ENCODE data around the gene MAP3K4.

Gene MAP3K4

GRCh38 chr6:161041274-161041673, 49.7 kb downstream of the MAP3K4 start:
- no peak for DNase-seq

GRCh38 chr6:161044335-161044734, 52.8 kb downstream of the MAP3K4 start:
- DNase-seq, result no peak

GRCh38 chr6:161048641-161049040, 57.1 kb downstream of the MAP3K4 start:
- DNase-seq, result no peak

GRCh38 chr6:161050134-161050765, 58.7 kb downstream of the MAP3K4 start:
- DNase-seq, result no peak

- no peak for DNase-seq
Measured at GRCh38 chr6:161053103-161053502, 61.5 kb downstream of the MAP3K4 start.

GRCh38 chr6:161054876-161055275, 63.3 kb downstream of the MAP3K4 start:
- no peak for DNase-seq

- no peak for DNase-seq
Measured at GRCh38 chr6:161056451-161056850, 64.9 kb downstream of the MAP3K4 start.

- no peak for DNase-seq
Measured at GRCh38 chr6:161057103-161058091, 65.8 kb downstream of the MAP3K4 start.

- DNase-seq, result no peak
Measured at GRCh38 chr6:161058741-161059140, 67.2 kb downstream of the MAP3K4 start.

GRCh38 chr6:161061576-161061975, 70.0 kb downstream of the MAP3K4 start:
- no peak for DNase-seq

GRCh38 chr6:161064915-161065314, 73.3 kb downstream of the MAP3K4 start:
- no peak for DNase-seq

GRCh38 chr6:161066511-161066910, 74.9 kb downstream of the MAP3K4 start:
- DNase-seq, result no peak

GRCh38 chr6:161067749-161068148, 76.2 kb downstream of the MAP3K4 start:
- no peak for DNase-seq

GRCh38 chr6:161068321-161068741, 76.8 kb downstream of the MAP3K4 start:
- no peak for DNase-seq

- DNase-seq, result no peak
Measured at GRCh38 chr6:161073930-161074329, 82.4 kb downstream of the MAP3K4 start.

GRCh38 chr6:161074496-161075121, 83.0 kb downstream of the MAP3K4 start:
- no peak for DNase-seq

GRCh38 chr6:161076181-161076677, 84.7 kb downstream of the MAP3K4 start:
- no peak for DNase-seq

GRCh38 chr6:161079566-161080262, 88.1 kb downstream of the MAP3K4 start:
- DNase-seq, result peak; percentile 69

GRCh38 chr6:161080263-161080970, 88.8 kb downstream of the MAP3K4 start:
- no peak for DNase-seq

- no peak for DNase-seq
Measured at GRCh38 chr6:161082215-161082614, 90.6 kb downstream of the MAP3K4 start.

GRCh38 chr6:161085246-161085645, 93.7 kb downstream of the MAP3K4 start:
- DNase-seq, result no peak

GRCh38 chr6:161088676-161089328, 97.2 kb downstream of the MAP3K4 start:
- DNase-seq, result no peak
